Cerebellar nuclear complex (tissue), 1 donor: ENCODE results near the gene MIPOL1.

Experiments used
- DNase-seq, 2 experiments: peaks; one replicate each; lab custom pipeline; 2025; lab: John Stamatoyannopoulos, UW

The MIPOL1 gene

DNA sequence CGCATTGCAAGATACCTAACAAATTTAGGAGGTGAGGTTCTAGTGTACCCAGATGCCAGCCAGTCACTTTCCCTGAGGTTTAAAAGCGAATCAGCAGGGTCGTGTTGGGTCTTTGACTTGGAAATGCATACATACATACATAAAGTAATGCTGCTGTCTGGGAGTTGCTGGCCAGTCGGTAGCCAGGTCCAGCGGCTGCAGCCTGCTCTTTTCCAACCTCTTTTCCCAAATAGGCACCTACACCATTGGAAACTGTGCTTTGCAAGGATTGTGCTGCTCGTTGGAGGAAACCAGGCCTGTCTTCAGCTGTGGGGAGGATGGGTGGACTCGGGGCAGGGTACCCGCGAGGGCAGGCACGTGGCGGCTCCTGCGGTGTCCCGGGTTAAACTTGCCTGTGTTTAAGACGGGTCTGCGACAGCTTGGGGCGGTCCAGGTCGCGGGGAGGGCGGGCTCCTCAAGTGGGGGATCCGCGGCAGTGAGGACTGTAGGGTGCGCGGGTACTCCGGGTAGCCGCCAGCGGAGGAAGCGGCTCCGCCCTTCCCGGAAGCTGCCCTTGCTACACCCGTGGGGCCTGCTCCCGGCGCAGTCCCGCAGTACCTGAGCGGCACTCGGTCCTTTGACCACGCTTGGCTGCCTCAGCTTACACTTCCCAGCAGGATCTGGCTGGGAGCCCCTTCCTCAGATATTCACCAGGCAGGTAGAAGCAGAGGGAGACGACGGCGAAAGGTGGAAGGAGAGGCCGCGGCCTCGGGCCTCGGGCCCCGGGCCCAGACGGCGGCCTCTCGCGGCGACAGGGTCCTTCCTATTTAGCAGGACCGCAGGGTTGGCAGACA, 400.4 kb downstream of the MIPOL1 start:
- DNase-seq, result no peak

DNA sequence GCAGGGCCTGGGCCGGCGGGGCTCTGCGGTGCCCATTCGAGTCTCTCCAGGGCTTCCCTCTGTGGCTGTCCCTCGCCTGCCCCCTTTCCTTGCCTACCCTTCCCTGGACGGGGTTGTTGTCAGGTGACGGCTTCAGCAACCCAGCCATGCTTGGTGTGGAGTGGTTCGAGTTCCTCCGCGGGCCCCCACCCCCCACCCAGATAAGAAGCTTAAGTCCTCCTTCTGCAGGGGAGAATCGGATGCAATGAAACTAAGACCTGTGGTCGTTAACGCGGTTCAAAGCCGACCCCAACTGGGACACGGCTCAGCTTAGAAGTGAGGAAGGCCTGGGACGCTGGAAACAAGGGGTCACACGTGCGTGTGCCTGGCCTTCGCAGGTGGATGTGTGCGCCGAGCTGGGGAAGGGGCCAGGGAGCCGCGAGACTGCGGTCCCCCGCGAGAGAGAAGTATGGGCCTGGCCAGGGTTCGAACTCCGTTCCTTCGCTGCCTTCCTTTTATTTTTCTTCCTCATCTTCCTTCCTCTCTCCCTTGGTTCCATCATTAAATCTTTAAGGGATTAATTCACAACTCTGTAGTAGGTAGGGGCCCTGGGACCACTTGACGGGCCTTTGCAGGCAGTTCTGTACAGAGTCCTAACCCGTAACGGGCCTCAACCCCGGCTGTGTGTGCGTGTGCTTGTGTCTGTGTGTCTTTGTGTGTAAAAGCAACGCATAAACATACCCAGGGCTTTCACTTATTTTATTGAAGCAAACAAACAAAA, 401.2 kb downstream of the MIPOL1 start:
- DNase-seq, result no peak

DNA sequence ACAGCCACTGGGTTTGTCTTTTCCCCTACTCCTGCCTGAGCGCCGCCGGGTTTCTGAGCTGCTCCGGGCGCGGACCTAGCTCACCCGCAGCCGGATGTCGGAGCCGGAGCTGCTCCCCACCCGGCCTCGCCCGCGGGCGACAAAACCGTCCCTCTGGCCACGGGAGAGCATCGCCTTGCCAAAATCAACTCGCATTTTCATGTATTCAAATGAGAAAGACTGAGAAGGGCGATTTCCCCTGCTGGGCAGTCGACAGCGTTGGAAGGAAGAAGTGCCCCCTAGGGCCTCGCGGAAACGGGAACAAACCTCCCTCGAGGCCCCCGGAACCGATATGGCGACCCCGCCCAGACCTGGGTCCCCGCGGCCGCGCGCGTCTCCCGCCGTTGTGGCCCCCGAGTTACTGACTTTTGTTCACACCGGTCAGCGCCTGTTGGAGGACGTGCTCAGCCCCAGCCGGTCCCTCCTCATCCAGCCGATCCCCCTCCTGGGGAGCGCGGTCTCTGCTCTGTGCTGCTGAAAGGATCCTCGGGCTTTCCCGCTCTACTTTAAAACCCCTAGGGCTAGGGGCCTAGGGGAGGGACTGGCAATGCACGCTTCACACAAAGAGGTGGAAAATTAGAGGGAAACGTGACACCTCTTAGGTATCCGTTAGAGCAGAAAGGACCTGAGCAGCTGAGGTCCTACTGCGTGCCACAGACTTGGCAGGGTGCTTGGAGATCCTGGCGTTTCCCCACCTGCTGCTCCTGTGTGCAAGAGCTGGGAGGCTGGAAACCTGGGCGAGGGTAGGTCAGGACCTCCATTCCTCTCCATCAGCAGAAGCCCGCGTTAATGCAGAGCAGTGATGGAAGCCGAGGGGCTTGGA, 402.0 kb downstream of the MIPOL1 start:
- no peak for DNase-seq

DNA sequence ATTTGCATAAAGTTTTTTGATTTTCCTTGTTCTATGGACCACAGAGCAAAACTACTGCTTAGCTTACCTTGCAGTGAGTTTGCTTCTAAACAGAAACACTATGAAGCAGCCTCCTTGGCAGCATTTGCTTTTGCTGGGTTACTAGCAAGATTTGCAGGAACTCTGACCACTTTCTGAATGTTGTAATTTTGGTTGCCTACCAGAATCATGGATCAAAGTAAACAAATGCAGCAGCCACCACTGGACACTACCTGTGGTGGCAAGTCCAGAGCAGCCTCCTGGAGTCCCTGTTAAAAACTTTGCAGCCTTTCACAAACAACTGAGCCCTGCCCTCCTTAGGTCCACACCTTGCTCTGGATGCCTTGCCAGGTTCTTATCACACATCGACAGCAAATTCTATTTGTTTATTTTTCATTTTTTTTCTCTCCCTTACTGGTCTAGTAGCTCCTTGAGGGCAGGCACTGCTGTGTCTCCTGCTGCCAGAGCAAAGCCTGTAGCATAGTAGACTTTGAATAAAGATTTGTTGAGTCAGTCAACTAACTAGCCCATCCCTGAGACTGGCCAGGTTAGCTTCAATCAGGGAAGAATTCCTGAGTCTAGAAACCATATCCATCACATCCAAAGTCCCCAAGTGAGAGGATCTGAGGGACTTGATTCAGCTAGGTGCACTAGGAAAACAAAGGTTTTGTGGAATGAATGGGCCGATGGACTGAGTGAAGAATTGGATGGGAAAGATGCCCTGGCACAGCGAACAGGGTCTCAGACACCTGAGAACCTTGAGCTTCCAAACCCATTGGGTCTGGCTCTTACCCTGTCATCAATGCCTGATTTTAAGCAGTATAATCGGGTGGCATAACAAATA, 403.4 kb downstream of the MIPOL1 start:
- DNase-seq, result no peak

DNA sequence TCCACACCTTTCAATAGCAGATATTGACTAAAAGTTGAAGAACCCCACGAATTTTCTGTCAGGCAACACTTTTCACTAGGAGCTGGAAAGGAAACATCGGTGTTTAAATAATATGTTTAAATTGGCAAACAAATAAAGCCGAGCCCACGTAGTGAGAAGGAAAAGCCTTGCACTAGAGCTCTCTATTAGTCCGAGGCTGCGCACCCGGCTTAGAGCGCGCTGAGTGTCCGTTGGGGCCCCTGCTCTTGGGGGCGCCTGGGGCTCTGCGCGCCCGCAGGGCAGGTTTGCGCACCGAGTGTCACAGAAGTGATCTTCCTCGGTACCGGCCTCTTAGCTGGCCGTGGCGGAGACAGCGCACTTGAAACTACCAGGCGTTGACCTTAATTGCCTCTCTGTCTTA, 404.1 kb downstream of the MIPOL1 start:
- no peak for DNase-seq
